WTC11 (cell line): ENCODE data around the gene NIP7. TPM values are rescaled to one million over a fixed set of nuclear protein-coding genes. Genes with fewer than 3 reads are reported as not detected.

ENCODE experiments used
- ATAC-seq: fragments of 200-7000 bp; cut with Tn5 transposase; 2 replicates; pipeline ENCODE4 v1.10.0; 2021; ENCODE audit warnings: mild to moderate bottlenecking, moderate library complexity
- CTCF ChIA-PET: fragments of 300-600 bp; sonication (Branson Sonifier 250); formaldehyde crosslinking; loops from one replicate; lab custom pipeline; 2021; ENCODE audit warnings: antibody characterized with exemption; lab: Charles Lee
- POLR2A ChIA-PET: fragments of 350-600 bp; sonication (Branson Sonifier 250); formaldehyde crosslinking; loops from one replicate; lab custom pipeline; 2021; ENCODE audit warnings: antibody characterized with exemption; lab: Charles Lee
- DNase-seq: peaks from one replicate; pipeline ENCODE4 v3.0.0; 2021; ENCODE audit warnings: low spot score
- H3K27ac Mint-ChIP-seq: 2 replicates; pipeline ENCODE4 v1.8.0; 2021; ENCODE audit warnings: mixed read lengths
- H3K27me3 Mint-ChIP-seq: 2 replicates; pipeline ENCODE4 v1.8.0; 2021; ENCODE audit warnings: low read depth, mild to moderate bottlenecking, moderate library complexity, mixed read lengths
- H3K36me3 Mint-ChIP-seq: 2 replicates; pipeline ENCODE4 v1.8.0; 2021; ENCODE audit warnings: mixed read lengths
- H3K4me1 Mint-ChIP-seq: 2 replicates; pipeline ENCODE4 v1.8.0; 2022; ENCODE audit warnings: mixed read lengths
- H3K4me3 Mint-ChIP-seq: 2 replicates; pipeline ENCODE4 v1.8.0; 2021; ENCODE audit warnings: mild to moderate bottlenecking, moderate library complexity, mixed read lengths
- H3K9me3 Mint-ChIP-seq: 2 replicates; pipeline ENCODE4 v1.8.0; 2021; ENCODE audit warnings: mixed read lengths
- ATF1 ChIP-seq: sonication (generic); formaldehyde crosslinking; IDR thresholded peaks from 2 replicates; pipeline ENCODE4 v1.8.1; 2023; ENCODE audit warnings: mild to moderate bottlenecking, moderate library complexity, missing genetic modification reagents
- E2F1 ChIP-seq: sonication (generic); formaldehyde crosslinking; IDR thresholded peaks from 2 replicates; pipeline ENCODE4 v1.8.0; 2022; ENCODE audit warnings: mild to moderate bottlenecking, missing genetic modification reagents
- ELF4 ChIP-seq: sonication (generic); formaldehyde crosslinking; IDR thresholded peaks from 2 replicates; pipeline ENCODE4 v1.8.1; 2022; ENCODE audit warnings: low read depth, mild to moderate bottlenecking, moderate library complexity, missing genetic modification reagents
- ETV6 ChIP-seq: sonication (generic); formaldehyde crosslinking; IDR thresholded peaks from 2 replicates; pipeline ENCODE4 v1.8.1; 2022; ENCODE audit warnings: mild to moderate bottlenecking, missing genetic modification reagents
- FOXK1 ChIP-seq: sonication (generic); formaldehyde crosslinking; IDR thresholded peaks from 2 replicates; pipeline ENCODE4 v1.8.0; 2022; ENCODE audit warnings: mild to moderate bottlenecking, moderate library complexity, missing genetic modification reagents
- GABPB1 ChIP-seq: sonication (generic); formaldehyde crosslinking; IDR thresholded peaks from 2 replicates; pipeline ENCODE4 v1.8.1; 2023; ENCODE audit warnings: mild to moderate bottlenecking, missing genetic modification reagents
- GTF2I ChIP-seq: fragments of 250-450 bp; sonication (Bioruptor Pico); conservative IDR thresholded peaks from 2 replicates; pipeline ENCODE4 v1.4.0; 2021; ENCODE audit warnings: mild to moderate bottlenecking
- HMGA2 ChIP-seq: fragments of 250-450 bp; sonication (Bioruptor Pico); IDR thresholded peaks from 2 replicates; pipeline ENCODE4 v1.4.0; 2021; ENCODE audit warnings: mild to moderate bottlenecking, moderate library complexity
- JAZF1 ChIP-seq: fragments of 250-450 bp; sonication (Bioruptor Pico); IDR thresholded peaks from 2 replicates; pipeline ENCODE4 v1.9.0; 2021; ENCODE audit warnings: moderate library complexity, mild to moderate bottlenecking, inconsistent platforms
- JUN ChIP-seq: sonication (generic); formaldehyde crosslinking; IDR thresholded peaks from 2 replicates; pipeline ENCODE4 v1.8.0; 2023; ENCODE audit warnings: mild to moderate bottlenecking, missing genetic modification reagents
- MXD4 ChIP-seq: fragments of 250-450 bp; sonication (Bioruptor Pico); IDR thresholded peaks from 2 replicates; pipeline ENCODE4 v1.8.0; 2021; ENCODE audit warnings: mild to moderate bottlenecking, moderate library complexity, borderline replicate concordance
- NR2C2 ChIP-seq: sonication (generic); formaldehyde crosslinking; IDR thresholded peaks from 2 replicates; pipeline ENCODE4 v1.8.0; 2022; ENCODE audit warnings: mild to moderate bottlenecking, missing genetic modification reagents
- NR3C1 ChIP-seq: sonication (generic); formaldehyde crosslinking; conservative IDR thresholded peaks from 2 replicates; pipeline ENCODE4 v1.8.1; 2023; ENCODE audit warnings: low read depth, mild to moderate bottlenecking, missing genetic modification reagents
- OVOL2 ChIP-seq: fragments of 250-450 bp; sonication (Bioruptor Pico); IDR thresholded peaks from 2 replicates; pipeline ENCODE4 v1.9.0; 2021; ENCODE audit warnings: mild to moderate bottlenecking, borderline replicate concordance
- RELA ChIP-seq: sonication (generic); formaldehyde crosslinking; IDR thresholded peaks from 2 replicates; pipeline ENCODE4 v1.8.1; 2022; ENCODE audit warnings: missing genetic modification reagents, mild to moderate bottlenecking, borderline replicate concordance
- SMAD3 ChIP-seq: sonication (generic); formaldehyde crosslinking; IDR thresholded peaks from 2 replicates; pipeline ENCODE4 v1.8.0; 2022; ENCODE audit warnings: missing genetic modification reagents, mild to moderate bottlenecking, borderline replicate concordance
- TCF7 ChIP-seq: sonication (generic); formaldehyde crosslinking; IDR thresholded peaks from 2 replicates; pipeline ENCODE4 v1.8.0; 2022; ENCODE audit warnings: mild to moderate bottlenecking, low read depth, missing genetic modification reagents, moderate library complexity
- TEAD1 ChIP-seq: sonication (generic); formaldehyde crosslinking; IDR thresholded peaks from 2 replicates; pipeline ENCODE4 v1.8.0; 2022; ENCODE audit warnings: mild to moderate bottlenecking, missing genetic modification reagents
- TEAD4 ChIP-seq: sonication (generic); formaldehyde crosslinking; IDR thresholded peaks from 2 replicates; pipeline ENCODE4 v1.8.0; 2022; ENCODE audit warnings: mild to moderate bottlenecking, missing genetic modification reagents
- ZBTB21 ChIP-seq: sonication (generic); formaldehyde crosslinking; IDR thresholded peaks from 2 replicates; pipeline ENCODE4 v1.8.1; 2023; ENCODE audit warnings: mild to moderate bottlenecking, missing genetic modification reagents, borderline replicate concordance
- ZMAT4 ChIP-seq: fragments of 250-450 bp; sonication (Bioruptor Pico); IDR thresholded peaks from 2 replicates; pipeline ENCODE4 v1.9.0; 2021; ENCODE audit warnings: mild to moderate bottlenecking
- ZNF138 ChIP-seq: sonication (generic); formaldehyde crosslinking; conservative IDR thresholded peaks from 2 replicates; pipeline ENCODE4 v1.8.1; 2022; ENCODE audit warnings: mild to moderate bottlenecking, moderate library complexity, missing genetic modification reagents
- ZNF263 ChIP-seq: sonication (generic); formaldehyde crosslinking; IDR thresholded peaks from 2 replicates; pipeline ENCODE4 v1.8.1; 2022; ENCODE audit warnings: low read depth, mild to moderate bottlenecking, moderate library complexity, missing genetic modification reagents
- ZNF396 ChIP-seq: fragments of 250-450 bp; sonication (Bioruptor Pico); IDR thresholded peaks from 2 replicates; pipeline ENCODE4 v1.8.0; 2021; ENCODE audit warnings: mild to moderate bottlenecking, moderate library complexity, borderline replicate concordance
- ZNF423 ChIP-seq: fragments of 250-450 bp; sonication (Bioruptor Pico); IDR thresholded peaks from 2 replicates; pipeline ENCODE4 v2.1.2; 2022; ENCODE audit warnings: mild to moderate bottlenecking, moderate library complexity
- total RNA-seq: library from RNA; stranded (reverse); gene quantifications from 3 replicates; pipeline ENCODE4 v1.2.3, GENCODE V29; 2021
- TF ChIP-seq, protein P1 (sequence below): sonication (generic); formaldehyde crosslinking; IDR thresholded peaks from 2 replicates; pipeline ENCODE4 v1.8.1; 2023; ENCODE audit warnings: mild to moderate bottlenecking, missing genetic modification reagents, moderate library complexity
- TF ChIP-seq, protein P2 (sequence below): sonication (generic); formaldehyde crosslinking; IDR thresholded peaks from 2 replicates; pipeline ENCODE4 v1.8.1; 2022; ENCODE audit warnings: mild to moderate bottlenecking, moderate library complexity, missing genetic modification reagents
- TF ChIP-seq, protein P3 (sequence below): sonication (generic); formaldehyde crosslinking; IDR thresholded peaks from 2 replicates; pipeline ENCODE4 v1.8.0; 2022; ENCODE audit warnings: mild to moderate bottlenecking, missing genetic modification reagents
- TF ChIP-seq, protein P4 (sequence below): fragments of 200-600 bp; IDR thresholded peaks from 2 replicates; pipeline ENCODE4 v1.8.0; 2022; ENCODE audit warnings: antibody characterized with exemption

NIP7 gene
- total RNA-seq, 1 experiment from 2014 or later, result 43.7 TPM

DNA sequence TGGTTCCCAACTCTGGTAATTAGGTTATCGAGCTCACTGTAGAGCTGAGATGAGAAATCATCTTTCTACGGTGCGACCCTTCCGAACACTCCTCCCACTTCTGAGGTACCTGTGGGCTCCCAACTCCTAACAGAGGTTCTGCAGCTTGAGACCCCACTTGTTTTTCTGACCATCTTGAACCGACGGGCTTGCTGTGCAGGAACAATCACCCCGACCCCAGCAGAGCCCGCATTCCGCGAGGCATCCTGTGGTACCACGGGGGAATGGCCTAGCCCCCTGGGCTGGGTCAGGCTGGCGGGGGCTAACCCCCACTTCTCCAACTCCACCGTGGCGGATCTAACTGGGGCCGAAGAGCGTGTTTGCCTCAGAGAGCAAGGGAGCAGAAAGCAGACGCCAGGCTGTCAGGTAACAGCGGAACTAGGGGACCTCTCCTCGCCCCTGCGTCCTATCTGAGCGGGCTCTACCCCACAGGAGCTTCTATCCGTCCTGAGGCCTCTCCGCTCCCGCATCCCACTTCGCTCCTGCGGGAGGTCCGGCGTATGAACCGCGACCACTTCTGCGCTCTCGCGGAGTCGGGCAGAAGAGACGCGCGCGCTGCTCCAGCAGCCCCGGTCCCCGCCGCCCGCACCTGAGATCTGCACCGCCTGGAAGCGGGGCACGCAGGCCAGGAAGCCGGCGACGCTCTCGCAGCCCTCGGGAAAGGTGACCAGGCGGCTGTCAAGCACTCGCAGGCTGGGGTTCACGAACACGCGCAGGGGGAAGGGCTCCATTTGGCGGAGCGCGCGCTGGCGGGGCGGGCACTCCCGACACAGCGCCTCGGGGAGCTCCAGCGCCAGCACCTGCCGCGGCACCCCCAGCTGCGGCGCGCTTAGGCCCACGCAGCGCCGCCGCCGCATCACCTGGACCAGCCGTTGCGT is 9.9 kb upstream of the NIP7 start (continued):
- TF ChIP-seq ZNF138 (CRISPR knock-in tag), result peak; percentile 38; the same call in 1 of the 2 replicates
- TF ChIP-seq OVOL2 (CRISPR knock-in tag), result no peak
- TF ChIP-seq ATF1 (CRISPR knock-in tag), result 0 out of 2 replicates have a peak, but pooled peaks have one; percentile 42
- peak; percentile 39; the same call in 1 of the 2 replicates for TF ChIP-seq SMAD3 (CRISPR knock-in tag)
- no peak for TF ChIP-seq ZMAT4 (CRISPR knock-in tag)
- 0 out of 2 replicates have a peak, but pooled peaks have one; percentile 4 for TF ChIP-seq FOXK1 (CRISPR knock-in tag)
- TF ChIP-seq, all 79 proteins: peak for 8

DNA sequence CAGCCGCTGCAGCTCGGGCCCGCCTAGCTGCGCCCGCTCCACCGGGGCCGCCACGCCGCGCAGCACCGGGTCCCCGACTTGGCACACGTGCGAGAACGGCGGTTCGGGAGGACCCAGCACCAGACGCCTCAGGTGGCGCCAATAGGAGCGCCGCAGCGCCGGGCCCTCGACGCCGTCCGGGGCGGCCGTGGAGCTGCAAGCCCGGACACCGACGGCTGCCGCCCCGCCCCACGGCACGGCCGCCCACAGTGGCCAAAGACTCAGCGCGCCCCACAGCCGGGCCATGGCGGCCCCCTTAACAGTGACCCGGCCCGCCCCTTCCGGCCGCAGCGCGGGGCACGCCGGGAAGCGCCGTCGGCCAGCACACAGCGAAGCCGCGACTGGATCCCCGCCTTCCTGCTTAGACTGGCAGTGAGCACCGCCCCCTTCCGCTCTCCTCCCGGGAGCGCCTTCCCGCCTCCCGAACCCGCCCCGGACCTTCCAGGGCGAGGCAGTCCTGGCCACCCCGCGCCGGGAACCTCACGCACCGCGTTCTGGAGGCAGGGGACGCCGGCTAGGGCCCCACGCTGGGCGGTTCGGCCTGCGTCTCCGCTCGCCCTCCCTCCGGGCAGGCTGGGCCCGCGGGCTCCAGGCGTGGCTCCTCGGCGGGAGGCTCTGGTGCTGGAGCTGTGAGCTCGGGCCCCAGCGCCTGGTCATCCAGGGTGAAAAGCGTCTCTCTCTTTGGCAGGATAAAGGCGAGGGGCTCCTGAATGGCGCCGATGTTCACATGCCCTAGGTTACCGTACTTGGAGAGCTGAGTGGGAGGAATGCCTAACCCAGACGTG is 9.1 kb upstream of the NIP7 start, which contains the start of gene PDF:
Gene PDF (minus strand): TSS at position 303 of the 824 bp plus-strand sequence. CDS start 18 bp downstream, at position 285.
- Mint-ChIP-seq H3K27ac (peak within 1 kb of the TSS; percentile 91; the same call in 1 of the 2 replicates), H3K36me3 (peaks cover 61% of the 10 kb centered on the region), H3K4me3 (peak within 1 kb of the TSS; percentile 85), H3K4me1 (peaks cover 22% of the 10 kb centered on the region), H3K27me3 (no peaks in the 10 kb centered on the region), H3K9me3 (no peaks in the 10 kb centered on the region)
- ChIA-PET CTCF (interaction anchor here (0.5 kb wide), 1 partner anchor 203 kb away, joined by 3 read pairs; no protein-coding TSS in a partner anchor), POLR2A (interaction anchor here (0.5 to 1.1 kb wide), 9 partner anchors 8 to 1817 kb away, joined by 3 to 5 read pairs (median 3); partner anchors contain the start of genes COG8 and NIP7)
- ATAC-seq, result peak; percentile 96
- DNase-seq, result peak; percentile 95
- TF ChIP-seq ETV6 (no peak), ELF4 (CRISPR knock-in tag) (0 out of 2 replicates have a peak, but pooled peaks have one; percentile 84), JAZF1 (CRISPR knock-in tag) (no peak), RELA (CRISPR knock-in tag) (peak; percentile 50), E2F1 (CRISPR knock-in tag) (no peak), TEAD4 (CRISPR knock-in tag) (no peak), OVOL2 (CRISPR knock-in tag) (peak; percentile 65; the same call in 1 of the 2 replicates), ZNF396 (CRISPR knock-in tag) (no peak), NR3C1 (CRISPR knock-in tag) (no peak), ZNF423 (CRISPR knock-in tag) (no peak), JUN (CRISPR knock-in tag) (no peak), TCF7 (CRISPR knock-in tag) (no peak; the same call in 1 of the 2 replicates), MXD4 (CRISPR knock-in tag) (no peak), ZBTB21 (CRISPR knock-in tag) (0 out of 2 replicates have a peak, but pooled peaks have one; percentile 57), GTF2I (no peak), ZNF138 (CRISPR knock-in tag) (no peak; the same call in 1 of the 2 replicates), HMGA2 (CRISPR knock-in tag) (no peak), SMAD3 (CRISPR knock-in tag) (no peak), GABPB1 (CRISPR knock-in tag) (peak; percentile 74), NR2C2 (no peak), ZNF263 (CRISPR knock-in tag) (peak; percentile 60; the same call in 1 of the 2 replicates), TEAD1 (CRISPR knock-in tag) (peak; percentile 42; the same call in 1 of the 2 replicates)
- TF ChIP-seq, protein P1, sequence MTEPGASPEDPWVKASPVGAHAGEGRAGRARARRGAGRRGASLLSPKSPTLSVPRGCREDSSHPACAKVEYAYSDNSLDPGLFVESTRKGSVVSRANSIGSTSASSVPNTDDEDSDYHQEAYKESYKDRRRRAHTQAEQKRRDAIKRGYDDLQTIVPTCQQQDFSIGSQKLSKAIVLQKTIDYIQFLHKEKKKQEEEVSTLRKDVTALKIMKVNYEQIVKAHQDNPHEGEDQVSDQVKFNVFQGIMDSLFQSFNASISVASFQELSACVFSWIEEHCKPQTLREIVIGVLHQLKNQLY (CRISPR knock-in tag), result no peak
- TF ChIP-seq, protein P2, sequence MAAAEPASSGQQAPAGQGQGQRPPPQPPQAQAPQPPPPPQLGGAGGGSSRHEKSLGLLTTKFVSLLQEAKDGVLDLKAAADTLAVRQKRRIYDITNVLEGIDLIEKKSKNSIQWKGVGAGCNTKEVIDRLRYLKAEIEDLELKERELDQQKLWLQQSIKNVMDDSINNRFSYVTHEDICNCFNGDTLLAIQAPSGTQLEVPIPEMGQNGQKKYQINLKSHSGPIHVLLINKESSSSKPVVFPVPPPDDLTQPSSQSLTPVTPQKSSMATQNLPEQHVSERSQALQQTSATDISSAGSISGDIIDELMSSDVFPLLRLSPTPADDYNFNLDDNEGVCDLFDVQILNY (CRISPR knock-in tag), result peak; percentile 97
- TF ChIP-seq, protein P3, sequence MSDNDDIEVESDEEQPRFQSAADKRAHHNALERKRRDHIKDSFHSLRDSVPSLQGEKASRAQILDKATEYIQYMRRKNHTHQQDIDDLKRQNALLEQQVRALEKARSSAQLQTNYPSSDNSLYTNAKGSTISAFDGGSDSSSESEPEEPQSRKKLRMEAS, result peak; percentile 84
- TF ChIP-seq, protein P4, sequence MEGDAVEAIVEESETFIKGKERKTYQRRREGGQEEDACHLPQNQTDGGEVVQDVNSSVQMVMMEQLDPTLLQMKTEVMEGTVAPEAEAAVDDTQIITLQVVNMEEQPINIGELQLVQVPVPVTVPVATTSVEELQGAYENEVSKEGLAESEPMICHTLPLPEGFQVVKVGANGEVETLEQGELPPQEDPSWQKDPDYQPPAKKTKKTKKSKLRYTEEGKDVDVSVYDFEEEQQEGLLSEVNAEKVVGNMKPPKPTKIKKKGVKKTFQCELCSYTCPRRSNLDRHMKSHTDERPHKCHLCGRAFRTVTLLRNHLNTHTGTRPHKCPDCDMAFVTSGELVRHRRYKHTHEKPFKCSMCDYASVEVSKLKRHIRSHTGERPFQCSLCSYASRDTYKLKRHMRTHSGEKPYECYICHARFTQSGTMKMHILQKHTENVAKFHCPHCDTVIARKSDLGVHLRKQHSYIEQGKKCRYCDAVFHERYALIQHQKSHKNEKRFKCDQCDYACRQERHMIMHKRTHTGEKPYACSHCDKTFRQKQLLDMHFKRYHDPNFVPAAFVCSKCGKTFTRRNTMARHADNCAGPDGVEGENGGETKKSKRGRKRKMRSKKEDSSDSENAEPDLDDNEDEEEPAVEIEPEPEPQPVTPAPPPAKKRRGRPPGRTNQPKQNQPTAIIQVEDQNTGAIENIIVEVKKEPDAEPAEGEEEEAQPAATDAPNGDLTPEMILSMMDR, result no peak
